PC-9 (cell line): ENCODE results near the gene POGZ. TPM values are rescaled to one million over a fixed set of nuclear protein-coding genes. Genes with fewer than 3 reads are reported as not detected.

Source experiments
- BruUV-seq: library from RNA; stranded (reverse); fragments of 400-500 nt; replicated peaks from 2 replicates; lab custom pipeline; 2021; lab: Mats Ljungman, UMichigan
- CTCF ChIA-PET: fragments of 300-600 bp; sonication (Branson Sonifier 250); formaldehyde crosslinking; loops from one replicate; lab custom pipeline; 2022; ENCODE audit warnings: antibody characterized with exemption; lab: Charles Lee
- POLR2A ChIA-PET: fragments of 300-600 bp; sonication (Branson Sonifier 250); formaldehyde crosslinking; loops from one replicate; lab custom pipeline; 2022; ENCODE audit warnings: antibody characterized with exemption; ENCODE audit not compliant: unreplicated experiment; lab: Charles Lee
- DNase-seq, 2 experiments: peaks; one replicate each; pipeline versions ENCODE4 v3.0.0 to v3.0.0-alpha.2; 2015 to 2022; ENCODE audit warnings: mixed read lengths in 1 of 2
- H2AFZ ChIP-seq: fragments of 200-600 bp; sonication (generic); 2 replicates; pipeline ENCODE4 v1.8.1; 2017; ENCODE audit warnings: antibody characterized with exemption
- H3F3A ChIP-seq: fragments of 200-600 bp; sonication (generic); 2 replicates; pipeline ENCODE4 v1.8.1; 2017; ENCODE audit warnings: antibody characterized with exemption, mild to moderate bottlenecking, low read depth; ENCODE audit not compliant: insufficient read depth
- H3K27ac ChIP-seq: fragments of 200-600 bp; sonication (generic); 2 replicates; pipeline ENCODE4 v1.6.1; 2016; ENCODE audit warnings: mixed run types
- H3K27me3 ChIP-seq: fragments of 200-600 bp; sonication (generic); 2 replicates; pipeline ENCODE4 v1.6.1; 2016; ENCODE audit warnings: low read depth, mixed run types; ENCODE audit not compliant: insufficient read depth
- H3K36me3 ChIP-seq: fragments of 200-600 bp; sonication (generic); 2 replicates; pipeline ENCODE4 v1.6.1; 2016; ENCODE audit warnings: low read depth, mixed run types
- H3K4me1 ChIP-seq: fragments of 200-600 bp; sonication (generic); replicated peaks from 2 replicates; pipeline ENCODE4 v1.6.1; 2016; ENCODE audit warnings: mixed run types; ENCODE audit not compliant: insufficient read depth
- H3K4me2 ChIP-seq: fragments of 200-600 bp; sonication (generic); 2 replicates; pipeline ENCODE4 v1.6.1; 2017; ENCODE audit warnings: mixed run types
- H3K4me3 ChIP-seq: fragments of 200-600 bp; sonication (generic); 2 replicates; pipeline ENCODE4 v1.6.1; 2016; ENCODE audit warnings: mixed run types
- H3K79me2 ChIP-seq: fragments of 200-600 bp; sonication (generic); 2 replicates; pipeline ENCODE4 v1.6.1; 2017; ENCODE audit warnings: low read depth, mixed run types
- H3K9me2 ChIP-seq: fragments of 200-600 bp; sonication (generic); 2 replicates; pipeline ENCODE4 v1.8.1; 2017; ENCODE audit warnings: mild to moderate bottlenecking; ENCODE audit not compliant: insufficient read depth
- H3K9me3 ChIP-seq: fragments of 200-600 bp; sonication (generic); 2 replicates; pipeline ENCODE4 v1.8.1; 2016; ENCODE audit warnings: low read depth; ENCODE audit not compliant: insufficient read depth
- H4K20me1 ChIP-seq: fragments of 200-600 bp; sonication (generic); 2 replicates; pipeline ENCODE4 v1.8.1; 2017; ENCODE audit not compliant: insufficient read depth
- CTCF ChIP-seq: fragments of 200-600 bp; sonication (generic); conservative IDR thresholded peaks from 2 replicates; pipeline ENCODE4 v1.6.1; 2017; ENCODE audit warnings: mixed run types, antibody characterized with exemption, mild to moderate bottlenecking, moderate library complexity
- EZH2 ChIP-seq: fragments of 200-600 bp; sonication (generic); IDR thresholded peaks from 2 replicates; pipeline ENCODE4 v1.8.0; 2017; ENCODE audit warnings: antibody characterized with exemption, low read depth
- intact Hi-C: fragments of 100-400 bp; cut with micrococcal nuclease; formaldehyde crosslinking; loops from one replicate; pipeline ENCODE4 v1.10.0; 2022; ENCODE audit not compliant: unreplicated experiment
- total RNA-seq: library from RNA; stranded (reverse); gene quantifications from 2 replicates; pipeline ENCODE4 v1.2.3, GENCODE V29; 2021

The POGZ gene
- total RNA-seq, 1 experiment from 2014 or later, result 71.0 TPM

- no peaks in the 10 kb centered on the region for H3K9me2 ChIP-seq
- ChIA-PET CTCF (interaction anchor here (0.6 kb wide), 1 partner anchor 58 kb away, joined by 4 read pairs; no protein-coding TSS in a partner anchor), POLR2A (interaction anchor here (0.7 kb wide), 1 partner anchor 44 kb away, joined by 11 read pairs; no protein-coding TSS in a partner anchor)
- no peak overlapping the region for H3K4me2 ChIP-seq
- no peaks in the 10 kb centered on the region for H3K36me3 ChIP-seq
- H3K4me3 ChIP-seq, result no peak overlapping the region
- no peak overlapping the region for H2AFZ ChIP-seq
- no peak for DNase-seq
- BruUV-seq, result no TSS peak
- H3F3A ChIP-seq, result peaks cover 27% of the 10 kb centered on the region
- H4K20me1 ChIP-seq, result no peaks in the 10 kb centered on the region
- H3K79me2 ChIP-seq, result no peaks in the 10 kb centered on the region
- no peak overlapping the region for H3K27ac ChIP-seq
- H3K9me3 ChIP-seq, result no peaks in the 10 kb centered on the region
- intact Hi-C loops, result no loop called here
- no peak for TF ChIP-seq EZH2
- H3K4me1 ChIP-seq, result peaks cover 25% of the 10 kb centered on the region
- H3K27me3 ChIP-seq, result no peaks in the 10 kb centered on the region
Measured at GRCh38 chr1:151493042-151493441, 33.7 kb upstream of the POGZ start.

- TF ChIP-seq CTCF (no peak), EZH2 (no peak)
- ChIA-PET POLR2A (no interaction called here), CTCF (no interaction called here)
- Histone ChIP-seq H3K9me2 (no peaks in the 10 kb centered on the region), H3K27ac (no peak overlapping the region), H3K79me2 (no peaks in the 10 kb centered on the region), H3K4me1 (peaks cover 25% of the 10 kb centered on the region), H3K36me3 (no peaks in the 10 kb centered on the region), H3K27me3 (no peaks in the 10 kb centered on the region), H3F3A (peaks cover 27% of the 10 kb centered on the region), H2AFZ (no peak overlapping the region), H3K4me2 (no peak overlapping the region), H4K20me1 (no peaks in the 10 kb centered on the region), H3K9me3 (no peaks in the 10 kb centered on the region), H3K4me3 (no peak overlapping the region)
- intact Hi-C loops, result no loop called here
- DNase-seq, result no peak
- BruUV-seq, result no TSS peak
Measured at GRCh38 chr1:151492120-151492519, 32.8 kb upstream of the POGZ start.

DNA sequence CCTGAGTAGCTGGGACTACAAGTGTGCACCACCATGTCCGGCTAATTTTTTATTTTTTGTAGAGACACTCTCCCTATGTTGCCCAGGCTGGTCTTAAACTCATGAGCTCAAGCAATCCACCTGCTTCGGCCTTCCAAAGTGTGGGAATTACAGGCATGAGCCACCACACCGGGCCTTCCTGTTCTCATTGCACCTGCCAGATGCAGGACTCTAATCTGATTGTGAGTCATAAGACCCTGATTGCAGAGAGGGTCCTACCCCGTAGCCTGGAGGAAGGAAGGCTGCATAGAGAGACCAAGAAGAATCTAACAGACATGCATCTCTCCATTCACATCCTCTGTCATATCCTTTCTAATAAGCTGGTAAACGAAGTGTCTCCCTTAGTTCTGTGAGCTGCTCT lies 32.3 kb upstream of the POGZ start:
- H3K4me2 ChIP-seq, result no peak overlapping the region
- H3K9me3 ChIP-seq, result no peaks in the 10 kb centered on the region
- DNase-seq, result no peak
- ChIA-PET CTCF (interaction anchor here (0.7 kb wide), 1 partner anchor 48 kb away, joined by 3 read pairs; no protein-coding TSS in a partner anchor), POLR2A (no interaction called here)
- H3K27ac ChIP-seq, result no peak overlapping the region
- H2AFZ ChIP-seq, result no peak overlapping the region
- no TSS peak for BruUV-seq
- no peak for TF ChIP-seq CTCF
- TF ChIP-seq EZH2, result no peak
- peaks cover 25% of the 10 kb centered on the region for H3K4me1 ChIP-seq
- H4K20me1 ChIP-seq, result no peaks in the 10 kb centered on the region
- no peaks in the 10 kb centered on the region for H3K79me2 ChIP-seq
- H3K36me3 ChIP-seq, result no peaks in the 10 kb centered on the region
- H3K9me2 ChIP-seq, result no peaks in the 10 kb centered on the region
- H3K27me3 ChIP-seq, result no peaks in the 10 kb centered on the region
- H3K4me3 ChIP-seq, result no peak overlapping the region
- peaks cover 27% of the 10 kb centered on the region for H3F3A ChIP-seq
- intact Hi-C loops, result no loop called here

DNA sequence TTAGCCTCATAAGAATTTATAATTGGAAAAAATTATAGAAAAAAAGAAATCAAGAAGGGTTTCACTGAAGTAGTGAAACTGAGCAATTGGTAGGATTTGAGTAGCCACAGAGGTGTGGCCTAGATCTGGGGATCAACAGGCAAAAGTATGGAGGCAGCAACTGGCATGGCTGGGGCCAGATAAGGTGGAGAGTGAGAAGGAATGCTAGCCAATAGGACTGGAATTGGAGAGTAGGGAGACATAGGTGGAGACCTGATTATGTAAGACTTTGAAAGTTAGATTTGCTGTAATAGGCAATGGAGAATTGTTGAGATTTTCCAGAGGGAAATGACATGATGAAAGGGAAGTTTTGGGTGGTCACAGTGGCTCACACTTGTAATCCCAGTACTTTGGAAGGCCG lies 27.3 kb upstream of the POGZ start:
- Histone ChIP-seq H3K27me3 (no peaks in the 10 kb centered on the region), H3K4me2 (no peak overlapping the region), H3K4me3 (no peak overlapping the region), H3K4me1 (no peaks in the 10 kb centered on the region), H2AFZ (no peak overlapping the region), H3K79me2 (no peaks in the 10 kb centered on the region), H3K9me3 (no peaks in the 10 kb centered on the region; the same call in 1 of the 2 replicates), H3K9me2 (no peaks in the 10 kb centered on the region), H3K27ac (no peak overlapping the region), H3K36me3 (no peaks in the 10 kb centered on the region), H4K20me1 (no peaks in the 10 kb centered on the region), H3F3A (peaks cover 2% of the 10 kb centered on the region; the same call in 1 of the 2 replicates)
- DNase-seq, result no peak
- intact Hi-C loops, result no loop called here
- ChIA-PET CTCF (no interaction called here), POLR2A (no interaction called here)
- TF ChIP-seq EZH2 (no peak), CTCF (no peak)
- no TSS peak for BruUV-seq
